Hepatocyte (in vitro differentiated cells): ENCODE data around the gene EYS. TPM values are rescaled to one million over a fixed set of nuclear protein-coding genes. Genes with fewer than 3 reads are reported as not detected.
"Not testable (repeated sequence)": the region's sequence is repeated elsewhere in the genome, so short reads cannot be mapped to it uniquely, and the experiment has no call there.

Source experiments
- DNase-seq: peaks from one replicate; pipeline ENCODE4 v3.0.0-alpha.2; 2016; ENCODE audit warnings: low spot score
- H2AFZ ChIP-seq: fragments of 200-600 bp; sonication (generic); 2 replicates; pipeline ENCODE4 v1.6.0; 2016; ENCODE audit warnings: antibody characterized with exemption, mild to moderate bottlenecking
- H3K27ac ChIP-seq: fragments of 200-600 bp; sonication (generic); 2 replicates; pipeline ENCODE4 v1.5.1; 2016; ENCODE audit warnings: mild to moderate bottlenecking
- H3K27me3 ChIP-seq: fragments of 200-600 bp; sonication (generic); 2 replicates; pipeline ENCODE4 v1.6.1; 2016
- H3K36me3 ChIP-seq: fragments of 200-600 bp; sonication (generic); replicated peaks from 2 replicates; pipeline ENCODE4 v1.5.1; 2016; ENCODE audit warnings: low read depth; ENCODE audit not compliant: insufficient read depth
- H3K4me1 ChIP-seq: fragments of 200-600 bp; sonication (generic); 2 replicates; pipeline ENCODE4 v1.5.1; 2016; ENCODE audit warnings: mild to moderate bottlenecking, moderate library complexity; ENCODE audit not compliant: insufficient read depth
- H3K4me2 ChIP-seq: fragments of 200-600 bp; sonication (generic); 2 replicates; pipeline ENCODE4 v1.6.0; 2016
- H3K4me3 ChIP-seq: fragments of 200-600 bp; sonication (generic); 2 replicates; pipeline ENCODE4 v1.5.1; 2016; ENCODE audit warnings: mild to moderate bottlenecking
- H3K79me2 ChIP-seq: fragments of 200-600 bp; sonication (generic); 2 replicates; pipeline ENCODE4 v1.6.0; 2017; ENCODE audit warnings: mild to moderate bottlenecking
- H3K9me2 ChIP-seq: fragments of 200-600 bp; sonication (generic); replicated peaks from 2 replicates; pipeline ENCODE4 v1.6.0; 2017; ENCODE audit warnings: mild to moderate bottlenecking; ENCODE audit not compliant: insufficient read depth
- H3K9me3 ChIP-seq: fragments of 200-600 bp; sonication (generic); 2 replicates; pipeline ENCODE4 v1.5.1; 2016; ENCODE audit warnings: low read depth, mild to moderate bottlenecking
- H4K20me1 ChIP-seq: fragments of 200-600 bp; sonication (generic); 2 replicates; pipeline ENCODE4 v1.6.0; 2016; ENCODE audit warnings: mild to moderate bottlenecking; ENCODE audit not compliant: insufficient read depth, poor library complexity, severe bottlenecking
- EZH2 ChIP-seq: fragments of 200-600 bp; sonication (generic); IDR thresholded peaks from 2 replicates; pipeline ENCODE4 v1.6.1; 2016; ENCODE audit warnings: antibody characterized with exemption, mild to moderate bottlenecking, borderline replicate concordance
- EZH2phosphoT487 ChIP-seq: fragments of 200-600 bp; sonication (generic); IDR thresholded peaks from one replicate; pipeline ENCODE4 v1.6.1; 2018; ENCODE audit warnings: antibody characterized with exemption, mild to moderate bottlenecking, low read depth, moderate library complexity; ENCODE audit not compliant: unreplicated experiment, severe bottlenecking
- WGBS: methylation state at CpG from one replicate; pipeline ENCODE4 v1.1.6; 2016; ENCODE audit warnings: low lambda C conversion rate; ENCODE audit errors: missing lambda C conversion rate; 5-methylcytosine and 5-hydroxymethylcytosine counted together
- polyA plus RNA-seq: library from polyadenylated mRNA; unstranded; fragments of >200 nt; fragmentation: Nextera tagmentation; extraction: Ambion mirVana; gene quantifications from 2 replicates; pipeline ENCODE4 v1.2.1, GENCODE V29; 2016
- total RNA-seq: library from RNA; depleted of rRNA; stranded (reverse); fragments of >200 nt; gene quantifications from 2 replicates; pipeline ENCODE4 v1.2.3, GENCODE V29; 2014
- TF ChIP-seq, protein P1 (sequence below): fragments of 200-600 bp; sonication (generic); IDR thresholded peaks from 2 replicates; pipeline ENCODE4 v1.5.1; 2016; ENCODE audit warnings: antibody characterized with exemption, mild to moderate bottlenecking; ENCODE audit not compliant: poor library complexity

The EYS gene
- total and polyA plus RNA-seq, 2 experiments from 2014 or later: 0.57 to 0.68 TPM

GRCh38 chr6:63897952-63898351 lies 1809.1 kb downstream of the EYS start:
- 87% methylated on average over 10 of the region's 10 CpGs for WGBS
- H3K79me2 ChIP-seq: no peaks in the 10 kb centered on the region
- H3K9me2 ChIP-seq: no peaks in the 10 kb centered on the region
- H3K4me3 ChIP-seq: no peak overlapping the region
- no peak overlapping the region for H3K27ac ChIP-seq
- peaks cover 8% of the 10 kb centered on the region for H3K4me1 ChIP-seq
- H4K20me1 ChIP-seq: no peaks in the 10 kb centered on the region
- H3K4me2 ChIP-seq: no peak overlapping the region
- no peaks in the 10 kb centered on the region for H3K27me3 ChIP-seq
- H3K36me3 ChIP-seq: no peaks in the 10 kb centered on the region
- H2AFZ ChIP-seq: no peak overlapping the region
- TF ChIP-seq EZH2 (no peak), EZH2phosphoT487 (no peak)
- TF ChIP-seq, protein P1, sequence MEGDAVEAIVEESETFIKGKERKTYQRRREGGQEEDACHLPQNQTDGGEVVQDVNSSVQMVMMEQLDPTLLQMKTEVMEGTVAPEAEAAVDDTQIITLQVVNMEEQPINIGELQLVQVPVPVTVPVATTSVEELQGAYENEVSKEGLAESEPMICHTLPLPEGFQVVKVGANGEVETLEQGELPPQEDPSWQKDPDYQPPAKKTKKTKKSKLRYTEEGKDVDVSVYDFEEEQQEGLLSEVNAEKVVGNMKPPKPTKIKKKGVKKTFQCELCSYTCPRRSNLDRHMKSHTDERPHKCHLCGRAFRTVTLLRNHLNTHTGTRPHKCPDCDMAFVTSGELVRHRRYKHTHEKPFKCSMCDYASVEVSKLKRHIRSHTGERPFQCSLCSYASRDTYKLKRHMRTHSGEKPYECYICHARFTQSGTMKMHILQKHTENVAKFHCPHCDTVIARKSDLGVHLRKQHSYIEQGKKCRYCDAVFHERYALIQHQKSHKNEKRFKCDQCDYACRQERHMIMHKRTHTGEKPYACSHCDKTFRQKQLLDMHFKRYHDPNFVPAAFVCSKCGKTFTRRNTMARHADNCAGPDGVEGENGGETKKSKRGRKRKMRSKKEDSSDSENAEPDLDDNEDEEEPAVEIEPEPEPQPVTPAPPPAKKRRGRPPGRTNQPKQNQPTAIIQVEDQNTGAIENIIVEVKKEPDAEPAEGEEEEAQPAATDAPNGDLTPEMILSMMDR: no peak
- no peak for DNase-seq
- H3K9me3 ChIP-seq: no peaks in the 10 kb centered on the region

- Histone ChIP-seq H3K27me3 (no peaks in the 10 kb centered on the region), H3K4me3 (no peak overlapping the region), H4K20me1 (no peaks in the 10 kb centered on the region), H2AFZ (no peak overlapping the region), H3K9me2 (no peaks in the 10 kb centered on the region), H3K4me1 (peaks cover 8% of the 10 kb centered on the region), H3K27ac (no peak overlapping the region), H3K79me2 (no peaks in the 10 kb centered on the region), H3K4me2 (no peak overlapping the region), H3K36me3 (no peaks in the 10 kb centered on the region), H3K9me3 (no peaks in the 10 kb centered on the region)
- TF ChIP-seq EZH2phosphoT487 (no peak), EZH2 (no peak)
- TF ChIP-seq, protein P1: no peak
- WGBS: 76% methylated on average over 3 of the region's 3 CpGs
- no peak for DNase-seq
Observed at GRCh38 chr6:63897459-63897858, 1809.6 kb downstream of the EYS start.

DNA sequence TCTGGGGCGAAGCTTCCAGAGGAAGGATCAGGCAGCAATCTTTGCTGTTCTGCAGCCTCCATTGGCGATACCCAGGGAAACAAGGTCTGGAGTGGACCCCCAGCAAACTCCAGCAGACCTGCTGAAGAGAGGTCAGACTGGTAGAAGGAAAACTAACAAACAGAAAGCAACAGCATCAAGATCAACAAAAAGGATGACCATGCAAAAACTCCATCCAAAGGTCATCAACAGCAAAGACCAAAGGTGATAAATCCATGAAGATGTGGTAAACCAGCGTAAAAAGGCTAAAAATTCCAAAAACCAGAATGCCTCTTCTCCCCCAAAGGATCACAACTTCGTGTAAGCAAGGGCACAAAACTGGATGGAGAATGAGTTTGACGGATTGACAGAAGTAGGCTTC lies 1818.6 kb downstream of the EYS start:
- H3K79me2 ChIP-seq: no peaks in the 10 kb centered on the region
- DNase-seq: no peak
- H3K36me3 ChIP-seq: no peaks in the 10 kb centered on the region
- no peak for TF ChIP-seq EZH2
- TF ChIP-seq EZH2phosphoT487: no peak
- TF ChIP-seq, protein P1: no peak
- WGBS: 91% methylated on average over 5 of the region's 5 CpGs
- H3K27me3 ChIP-seq: no peaks in the 10 kb centered on the region
- no peaks in the 10 kb centered on the region for H4K20me1 ChIP-seq
- no peak overlapping the region for H3K4me3 ChIP-seq
- no peaks in the 10 kb centered on the region for H3K9me2 ChIP-seq
- H3K4me2 ChIP-seq: no peak overlapping the region
- no peaks in the 10 kb centered on the region for H3K4me1 ChIP-seq
- no peak overlapping the region for H2AFZ ChIP-seq
- H3K27ac ChIP-seq: no peak overlapping the region
- no peaks in the 10 kb centered on the region for H3K9me3 ChIP-seq

- H3K4me3 ChIP-seq, DNase-seq, H3K27ac ChIP-seq, H3K27me3 ChIP-seq, H3K9me3 ChIP-seq, H3K9me2 ChIP-seq, H3K79me2 ChIP-seq, H3K36me3 ChIP-seq, H3K4me2 ChIP-seq, H4K20me1 ChIP-seq, H3K4me1 ChIP-seq, H2AFZ ChIP-seq: not testable (repeated sequence)
- 29% methylated on average over 1 of the region's 1 CpG for WGBS
Observed at GRCh38 chr6:63887804-63888203, 1819.2 kb downstream of the EYS start.
